ENCODE results near the gene KLHDC4. TPM values are rescaled to one million over a fixed set of nuclear protein-coding genes. Genes with fewer than 3 reads are reported as not detected.

KLHDC4 gene
- total and polyA plus RNA-seq, 9 of the 15 experiments (the other 6 are each of a cell fraction or from before 2014, with no cell fraction given): 1.3 to 68.1 (median 32.8) TPM

DNA sequence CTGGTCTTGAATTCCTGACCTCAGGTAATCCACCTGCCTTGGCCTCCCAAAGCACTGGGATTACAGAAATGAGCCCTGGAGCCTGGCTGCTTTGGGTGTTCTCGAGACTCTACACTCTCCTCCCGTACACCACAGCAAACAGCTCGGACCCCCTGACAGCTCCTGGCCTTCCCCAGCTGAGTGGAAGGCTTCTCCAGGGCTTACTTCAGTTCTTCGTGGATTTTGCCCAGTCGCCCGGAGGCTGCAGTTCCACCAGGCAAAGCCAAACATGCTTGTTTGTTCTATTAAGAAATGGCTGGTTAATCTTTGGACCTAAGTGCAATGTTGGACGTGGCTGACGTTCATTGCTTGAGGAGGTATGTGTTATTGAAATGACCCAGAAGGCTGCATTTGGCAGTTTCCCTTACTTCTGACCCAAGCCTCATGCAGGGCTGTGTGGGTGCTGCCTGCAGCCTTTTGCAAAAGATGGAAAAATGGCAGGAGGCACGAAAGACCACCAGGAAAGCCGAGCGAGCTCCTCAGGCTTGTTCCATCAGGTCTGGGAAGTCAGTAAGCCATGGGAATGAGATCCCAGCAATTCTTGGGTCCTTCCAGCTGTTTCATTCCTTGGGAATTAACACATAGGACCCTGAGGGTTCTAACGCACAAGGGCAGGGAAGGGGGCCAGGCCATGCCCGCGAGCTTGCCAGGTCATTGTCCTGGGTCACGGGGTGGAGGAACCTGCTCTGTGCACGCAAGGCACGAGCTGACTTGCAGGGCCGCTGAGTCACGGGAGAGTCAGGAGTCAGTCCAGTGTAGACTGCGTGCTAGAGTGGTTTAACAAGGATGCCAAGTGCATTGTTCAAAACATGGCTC lies 23.9 kb upstream of the KLHDC4 start (continued):
- TF ChIP-seq MGA (IDR thresholded peaks at IDR 0.05) (0 out of 2 replicates have a peak, but pooled peaks have one; percentile 13), KLF16 (IDR thresholded peaks at IDR 0.05) (no peak), HDAC3 (IDR thresholded peaks at IDR 0.05; ENCODE audit: borderline replicate concordance, partially characterized antibody) (no peak), NCOA2 (IDR thresholded peaks at IDR 0.05; ENCODE audit: partially characterized antibody in 2 of 2) (no peak), FOXJ2 (tag; IDR thresholded peaks at IDR 0.05) (no peak), HSF4 (CRISPR knock-in tag; IDR thresholded peaks at IDR 0.05; ENCODE audit: borderline replicate concordance) (no peak), C11orf30 (IDR thresholded peaks at IDR 0.05; ENCODE audit: low read depth) (peak; percentile 11; the same call in 1 of the 2 replicates), GABPB1 (CRISPR knock-in tag; IDR thresholded peaks at IDR 0.05) (no peak), ZFPM2 (CRISPR knock-in tag; IDR thresholded peaks at IDR 0.05) (no peak), NBN (IDR thresholded peaks at IDR 0.05; ENCODE audit: low read depth) (no peak)
- TF ChIP-seq, protein P1, sequence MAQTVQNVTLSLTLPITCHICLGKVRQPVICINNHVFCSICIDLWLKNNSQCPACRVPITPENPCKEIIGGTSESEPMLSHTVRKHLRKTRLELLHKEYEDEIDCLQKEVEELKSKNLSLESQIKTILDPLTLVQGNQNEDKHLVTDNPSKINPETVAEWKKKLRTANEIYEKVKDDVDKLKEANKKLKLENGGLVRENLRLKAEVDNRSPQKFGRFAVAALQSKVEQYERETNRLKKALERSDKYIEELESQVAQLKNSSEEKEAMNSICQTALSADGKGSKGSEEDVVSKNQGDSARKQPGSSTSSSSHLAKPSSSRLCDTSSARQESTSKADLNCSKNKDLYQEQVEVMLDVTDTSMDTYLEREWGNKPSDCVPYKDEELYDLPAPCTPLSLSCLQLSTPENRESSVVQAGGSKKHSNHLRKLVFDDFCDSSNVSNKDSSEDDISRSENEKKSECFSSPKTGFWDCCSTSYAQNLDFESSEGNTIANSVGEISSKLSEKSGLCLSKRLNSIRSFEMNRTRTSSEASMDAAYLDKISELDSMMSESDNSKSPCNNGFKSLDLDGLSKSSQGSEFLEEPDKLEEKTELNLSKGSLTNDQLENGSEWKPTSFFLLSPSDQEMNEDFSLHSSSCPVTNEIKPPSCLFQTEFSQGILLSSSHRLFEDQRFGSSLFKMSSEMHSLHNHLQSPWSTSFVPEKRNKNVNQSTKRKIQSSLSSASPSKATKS (CRISPR knock-in tag; IDR thresholded peaks at IDR 0.05): no peak
- TF ChIP-seq, protein P2, sequence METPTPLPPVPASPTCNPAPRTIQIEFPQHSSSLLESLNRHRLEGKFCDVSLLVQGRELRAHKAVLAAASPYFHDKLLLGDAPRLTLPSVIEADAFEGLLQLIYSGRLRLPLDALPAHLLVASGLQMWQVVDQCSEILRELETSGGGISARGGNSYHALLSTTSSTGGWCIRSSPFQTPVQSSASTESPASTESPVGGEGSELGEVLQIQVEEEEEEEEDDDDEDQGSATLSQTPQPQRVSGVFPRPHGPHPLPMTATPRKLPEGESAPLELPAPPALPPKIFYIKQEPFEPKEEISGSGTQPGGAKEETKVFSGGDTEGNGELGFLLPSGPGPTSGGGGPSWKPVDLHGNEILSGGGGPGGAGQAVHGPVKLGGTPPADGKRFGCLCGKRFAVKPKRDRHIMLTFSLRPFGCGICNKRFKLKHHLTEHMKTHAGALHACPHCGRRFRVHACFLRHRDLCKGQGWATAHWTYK (CRISPR knock-in tag; IDR thresholded peaks at IDR 0.05): no peak
